IMR-90 (cell line): ENCODE results near the gene APH1A. TPM values are rescaled to one million over a fixed set of nuclear protein-coding genes. Genes with fewer than 3 reads are reported as not detected.
A peak's percentile ranks its signal among the peaks of the same experiment; 100 is the strongest.

Experiments
- ATAC-seq: fragments of 200-7000 bp; cut with Tn5 transposase; 2 replicates; pipeline ENCODE4 v1.9.1; 2020; ENCODE audit warnings: low read depth, mild to moderate bottlenecking, moderate library complexity
- BruUV-seq: library from RNA; stranded (reverse); fragments of 400-500 nt; replicated peaks from 2 replicates; lab custom pipeline; 2021; lab: Mats Ljungman, UMichigan
- CTCF ChIA-PET: fragments of 300-600 bp; formaldehyde crosslinking; extraction: SDS; loops from one replicate; lab custom pipeline; 2021; ENCODE audit warnings: antibody characterized with exemption; lab: Yijun Ruan, JAX
- POLR2A ChIA-PET: fragments of 300-600 bp; sonication (Branson Sonifier 250); formaldehyde crosslinking; loops from one replicate; lab custom pipeline; 2022; ENCODE audit warnings: antibody characterized with exemption; ENCODE audit not compliant: unreplicated experiment; lab: Charles Lee
- DNase-seq: peaks from one replicate; pipeline ENCODE4 v3.0.0; 2013
- H2AFZ ChIP-seq: replicated peaks from 2 replicates; pipeline ENCODE3; 2013; ENCODE audit warnings: low read length, mild to moderate bottlenecking; ENCODE audit not compliant: poor library complexity
- H2AK5ac ChIP-seq: 2 replicates; pipeline ENCODE4 v1.6.1; 2013; ENCODE audit warnings: low read depth, low read length, inconsistent platforms
- H2AK9ac ChIP-seq: replicated peaks from 2 replicates; pipeline ENCODE3; 2013; ENCODE audit warnings: mild to moderate bottlenecking, low read depth, low read length, moderate library complexity; ENCODE audit not compliant: poor library complexity
- H2BK120ac ChIP-seq: 2 replicates; pipeline ENCODE4 v1.6.1; 2013; ENCODE audit warnings: low read depth, low read length, inconsistent platforms
- H2BK15ac ChIP-seq: 3 replicates; pipeline ENCODE4 v1.6.1; 2013; ENCODE audit warnings: low read depth, low read length, inconsistent platforms
- H2BK20ac ChIP-seq: 2 replicates; pipeline ENCODE4 v1.6.1; 2013; ENCODE audit warnings: low read depth, mild to moderate bottlenecking, inconsistent platforms, low read length, moderate library complexity
- H2BK5ac ChIP-seq: 2 replicates; pipeline ENCODE4 v1.6.1; 2013; ENCODE audit warnings: mild to moderate bottlenecking, low read depth, low read length, inconsistent platforms; ENCODE audit not compliant: poor library complexity, severe bottlenecking
- H3K14ac ChIP-seq: replicated peaks from 2 replicates; pipeline ENCODE4 v1.6.1; 2013; ENCODE audit warnings: low read depth, low read length, inconsistent platforms
- H3K18ac ChIP-seq: 2 replicates; pipeline ENCODE4 v1.6.1; 2013; ENCODE audit warnings: low read depth, low read length, control low read depth
- H3K23ac ChIP-seq: 2 replicates; pipeline ENCODE4 v1.6.1; 2013; ENCODE audit warnings: low read depth, low read length, inconsistent platforms
- H3K27ac ChIP-seq: 2 replicates; pipeline ENCODE4 v1.5.1; 2013; ENCODE audit warnings: mild to moderate bottlenecking, control low read depth, low read length; ENCODE audit not compliant: insufficient read depth
- H3K27me3 ChIP-seq: 2 replicates; pipeline ENCODE4 v1.6.1; 2013; ENCODE audit warnings: low read length; ENCODE audit not compliant: control insufficient read depth, insufficient read depth
- H3K36me3 ChIP-seq: 2 replicates; pipeline ENCODE4 v1.6.1; 2013; ENCODE audit warnings: low read length, mixed read lengths; ENCODE audit not compliant: control insufficient read depth, insufficient read depth
- H3K4ac ChIP-seq: 2 replicates; pipeline ENCODE4 v1.6.1; 2013; ENCODE audit warnings: low read depth, low read length, inconsistent platforms
- H3K4me1 ChIP-seq: 2 replicates; pipeline ENCODE4 v1.6.1; 2013; ENCODE audit warnings: low read length, mixed read lengths; ENCODE audit not compliant: control insufficient read depth, insufficient read depth
- H3K4me2 ChIP-seq: 2 replicates; pipeline ENCODE4 v1.6.1; 2013; ENCODE audit warnings: low read depth, mild to moderate bottlenecking, control low read depth, low read length, moderate library complexity
- H3K4me3 ChIP-seq: 2 replicates; pipeline ENCODE4 v1.5.1; 2013; ENCODE audit warnings: low read depth, mild to moderate bottlenecking, control low read depth, low read length, moderate library complexity; ENCODE audit not compliant: insufficient read depth
- H3K56ac ChIP-seq: 2 replicates; pipeline ENCODE4 v1.6.1; 2013; ENCODE audit warnings: low read length, inconsistent platforms; ENCODE audit not compliant: insufficient read depth; ENCODE audit errors: extremely low read depth
- H3K79me1 ChIP-seq, 2 experiments: 2 replicates each; pipeline ENCODE4 v1.6.1; 2013; ENCODE audit warnings: low read length in 2 of 2, inconsistent platforms in 1 of 2, low read depth in 1 of 2
- H3K9ac ChIP-seq: 2 replicates; pipeline ENCODE4 v1.6.1; 2013; ENCODE audit warnings: low read depth, low read length, control low read depth
- H3K9me1 ChIP-seq: 2 replicates; pipeline ENCODE4 v1.6.1; 2013; ENCODE audit warnings: low read length, inconsistent platforms; ENCODE audit not compliant: insufficient read depth
- H3K9me3 ChIP-seq: 2 replicates; pipeline ENCODE4 v1.6.1; 2013; ENCODE audit warnings: low read length; ENCODE audit not compliant: control insufficient read depth, insufficient read depth
- H4K20me1 ChIP-seq: 2 replicates; pipeline ENCODE4 v1.6.1; 2013; ENCODE audit warnings: low read length, inconsistent platforms; ENCODE audit not compliant: insufficient read depth
- H4K5ac ChIP-seq: 2 replicates; pipeline ENCODE4 v1.6.1; 2013; ENCODE audit warnings: mild to moderate bottlenecking, low read depth, low read length, control low read depth
- H4K8ac ChIP-seq, 2 experiments: 2 replicates each; pipeline ENCODE4 v1.6.1; 2013; ENCODE audit warnings: low read depth in 2 of 2, low read length in 2 of 2, control low read depth in 1 of 2, inconsistent platforms in 1 of 2
- H4K91ac ChIP-seq: 2 replicates; pipeline ENCODE4 v1.6.1; 2013; ENCODE audit warnings: low read depth, low read length, inconsistent platforms; ENCODE audit not compliant: insufficient read depth
- BHLHE40 ChIP-seq: fragments of 150-350 bp; IDR thresholded peaks from 2 replicates; pipeline ENCODE4 v1.6.1; 2016; ENCODE audit warnings: mild to moderate bottlenecking, low read depth, low read length
- CEBPB ChIP-seq: IDR thresholded peaks from 2 replicates; pipeline ENCODE4 v1.6.1; 2012; ENCODE audit warnings: low read depth, low read length, improper control_type of control experiment
- CHD1 ChIP-seq: IDR thresholded peaks from 2 replicates; pipeline ENCODE4 v1.6.1; 2012; ENCODE audit warnings: low read depth, low read length, improper control_type of control experiment
- FOS ChIP-seq: fragments of 150-350 bp; IDR thresholded peaks from 2 replicates; pipeline ENCODE4 v1.6.1; 2016; ENCODE audit warnings: low read depth, low read length
- MAFK ChIP-seq: IDR thresholded peaks from 2 replicates; pipeline ENCODE4 v1.6.1; 2012; ENCODE audit warnings: low read depth, low read length, improper control_type of control experiment
- MAZ ChIP-seq: IDR thresholded peaks from 2 replicates; pipeline ENCODE4 v1.6.1; 2012; ENCODE audit warnings: low read depth, mild to moderate bottlenecking, low read length, improper control_type of control experiment, moderate library complexity, borderline replicate concordance
- MXI1 ChIP-seq: IDR thresholded peaks from 2 replicates; pipeline ENCODE4 v1.6.1; 2012; ENCODE audit warnings: low read depth, mild to moderate bottlenecking, low read length, moderate library complexity, borderline replicate concordance
- NFE2L2 ChIP-seq: fragments of 150-350 bp; IDR thresholded peaks from 2 replicates; pipeline ENCODE4 v1.6.1; 2016; ENCODE audit warnings: low read depth, mild to moderate bottlenecking, low read length
- POLR2A ChIP-seq: IDR thresholded peaks from 2 replicates; pipeline ENCODE4 v1.6.1; 2012; ENCODE audit warnings: mild to moderate bottlenecking, low read depth, low read length
- RAD21 ChIP-seq: IDR thresholded peaks from 2 replicates; pipeline ENCODE4 v1.6.1; 2012; ENCODE audit warnings: low read length, improper control_type of control experiment
- RCOR1 ChIP-seq: IDR thresholded peaks from 2 replicates; pipeline ENCODE4 v1.6.1; 2012; ENCODE audit warnings: mild to moderate bottlenecking, low read length, improper control_type of control experiment; ENCODE audit not compliant: insufficient replicate concordance
- RFX5 ChIP-seq: IDR thresholded peaks from 2 replicates; pipeline ENCODE4 v1.8.0; 2012; ENCODE audit warnings: low read depth, mild to moderate bottlenecking, low read length, moderate library complexity
- SMC3 ChIP-seq: fragments of 150-350 bp; IDR thresholded peaks from 2 replicates; pipeline ENCODE4 v1.6.1; 2016; ENCODE audit warnings: low read depth, mild to moderate bottlenecking, antibody characterized with exemption, low read length, moderate library complexity
- WGBS, 2 experiments: methylation state at CpG; one replicate each; pipeline versions ENCODE4 v1.1.5 to v1.1.7; 2013; ENCODE audit warnings: missing lambda C conversion rate in 2 of 2; ENCODE audit not compliant: insufficient read length in 1 of 2; ENCODE audit errors: extremely low coverage in 2 of 2; 5-methylcytosine and 5-hydroxymethylcytosine counted together
- dilution Hi-C: fragments of 300-500 bp; cut with HindIII; formaldehyde crosslinking; loops from one replicate; pipeline ENCODE4 v1.14.3; 2018; ENCODE audit warnings: low sequenced_read_pairs; ENCODE audit not compliant: unreplicated experiment
- in situ Hi-C: fragments of 300-500 bp; cut with MboI; formaldehyde crosslinking; loops from 3 replicates; pipeline ENCODE4 v1.14.3; 2019; ENCODE audit warnings: low sequenced_read_pairs, inconsistent platforms, mixed read lengths
- intact Hi-C: fragments of 100-400 bp; cut with micrococcal nuclease; formaldehyde crosslinking; loops from 2 replicates; pipeline ENCODE4 v1.10.0; 2022
- polyA plus RNA-seq, 3 experiments: library from polyadenylated mRNA; depleted of rRNA; stranded (reverse); fragments of >200 nt; gene quantifications; 2 replicates each; pipeline ENCODE4 v1.2.3, GENCODE V29; 2012; ENCODE audit warnings: low replicate concordance in 1 of 3
- total RNA-seq: library from RNA; depleted of rRNA; stranded (reverse); fragments of >200 nt; gene quantifications from 2 replicates; pipeline ENCODE4 v1.2.3, GENCODE V29; 2012
- TF ChIP-seq, protein P1 (sequence below): fragments of 150-350 bp; IDR thresholded peaks from 2 replicates; pipeline ENCODE4 v1.6.1; 2016; ENCODE audit warnings: low read depth, mild to moderate bottlenecking, low read length, moderate library complexity, borderline replicate concordance
- TF ChIP-seq, protein P2 (sequence below): fragments of 150-350 bp; IDR thresholded peaks from 2 replicates; pipeline ENCODE4 v1.6.1; 2017; ENCODE audit warnings: mild to moderate bottlenecking, antibody characterized with exemption, low read length, low read depth
- TF ChIP-seq, protein P3 (sequence below): conservative IDR thresholded peaks from 2 replicates; pipeline ENCODE4 v1.5.1; 2012; ENCODE audit warnings: mild to moderate bottlenecking, low read depth, low read length, improper control_type of control experiment

APH1A gene
- total and polyA plus RNA-seq, 2 of the 4 experiments (the other 2 are of a cell fraction): 62.0 to 94.2 TPM

DNA sequence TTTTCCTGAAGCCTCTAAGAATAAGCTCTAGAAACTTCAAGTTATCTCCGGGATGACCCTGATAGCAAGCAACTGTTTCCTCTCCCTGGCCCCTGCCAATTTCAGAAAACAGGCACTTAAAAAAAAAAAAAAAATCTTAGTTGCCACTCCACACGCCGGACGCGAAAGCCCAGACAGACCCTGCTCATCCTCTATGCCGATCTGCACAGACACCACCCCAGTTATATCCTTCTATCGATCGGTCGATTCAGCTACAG, 34.6 kb downstream of the APH1A start:
- peak overlapping the region; percentile 51; the same call in 1 of the 2 replicates for H4K91ac ChIP-seq
- peak overlapping the region; percentile 35 for H2BK120ac ChIP-seq
- POLR2A ChIA-PET: interaction anchor here (0.6 to 0.7 kb wide), 3 partner anchors 12 to 521 kb away, joined by 3 to 11 read pairs (median 9); no protein-coding TSS in a partner anchor
- peak overlapping the region; percentile 81 for H3K56ac ChIP-seq
- no peaks in the 10 kb centered on the region for H3K9me1 ChIP-seq
- peak overlapping the region; percentile 95 for H3K9ac ChIP-seq
- H2AK5ac ChIP-seq: peak overlapping the region; percentile 86; the same call in 1 of the 2 replicates
- peak overlapping the region; percentile 70 for H2BK5ac ChIP-seq
- ATAC-seq: no peak
- peak overlapping the region; percentile 84 for H3K27ac ChIP-seq
- in situ Hi-C loops (no loop called here), intact Hi-C loops (no loop called here), dilution Hi-C loops (no loop called here)
- peak overlapping the region; percentile 56; the same call in 1 of the 2 replicates for H3K18ac ChIP-seq
- H2BK20ac ChIP-seq: 0 out of 2 replicates have a peak overlapping the region, but pooled peaks have one; percentile 53
- peak overlapping the region; percentile 99 for H3K23ac ChIP-seq
- 0% methylated on average over 5 of the region's 9 CpGs; no CpG with 5 or more reads in 1 of the 2 experiments for WGBS, 2 experiments
- H2BK15ac ChIP-seq: no peak overlapping the region; the same call in 2 of the 3 replicates
- no peaks in the 10 kb centered on the region for H3K36me3 ChIP-seq
- H3K9me3 ChIP-seq: no peaks in the 10 kb centered on the region
- BruUV-seq: no TSS peak
- H2AFZ ChIP-seq: peak overlapping the region; percentile 80
- H3K27me3 ChIP-seq: no peaks in the 10 kb centered on the region
- peak overlapping the region; percentile 67 for H3K4ac ChIP-seq
- CTCF ChIA-PET: interaction anchor here (0.6 kb wide), 1 partner anchor 13 kb away, joined by 3 read pairs; no protein-coding TSS in a partner anchor
- H3K4me3 ChIP-seq: peak overlapping the region; percentile 54
- H3K14ac ChIP-seq: peak overlapping the region; percentile 89
- 0 out of 2 replicates have a peak, but pooled peaks cover 3% of the 10 kb centered on the region for H3K4me1 ChIP-seq
- peak overlapping the region; percentile 81 for H3K4me2 ChIP-seq
- no peak for DNase-seq
- peaks cover 0 to 31% of the 10 kb centered on the region in 2 experiments; a peak in 2 of 4 replicates for H3K79me1 ChIP-seq
- H4K5ac ChIP-seq: peak overlapping the region; percentile 33; the same call in 1 of the 2 replicates
- peak overlapping the region; percentile 2 to 80; a peak in 3 of 4 replicates for H4K8ac ChIP-seq
- H2AK9ac ChIP-seq: peak overlapping the region; percentile 53
- H4K20me1 ChIP-seq: no peaks in the 10 kb centered on the region; the same call in 1 of the 2 replicates
- TF ChIP-seq MAFK (no peak), FOS (no peak), POLR2A (no peak), NFE2L2 (no peak), RAD21 (no peak), MAZ (no peak), BHLHE40 (no peak), MXI1 (no peak), RFX5 (no peak), RCOR1 (no peak), CEBPB (no peak), CHD1 (no peak), SMC3 (no peak)
- TF ChIP-seq, protein P1, sequence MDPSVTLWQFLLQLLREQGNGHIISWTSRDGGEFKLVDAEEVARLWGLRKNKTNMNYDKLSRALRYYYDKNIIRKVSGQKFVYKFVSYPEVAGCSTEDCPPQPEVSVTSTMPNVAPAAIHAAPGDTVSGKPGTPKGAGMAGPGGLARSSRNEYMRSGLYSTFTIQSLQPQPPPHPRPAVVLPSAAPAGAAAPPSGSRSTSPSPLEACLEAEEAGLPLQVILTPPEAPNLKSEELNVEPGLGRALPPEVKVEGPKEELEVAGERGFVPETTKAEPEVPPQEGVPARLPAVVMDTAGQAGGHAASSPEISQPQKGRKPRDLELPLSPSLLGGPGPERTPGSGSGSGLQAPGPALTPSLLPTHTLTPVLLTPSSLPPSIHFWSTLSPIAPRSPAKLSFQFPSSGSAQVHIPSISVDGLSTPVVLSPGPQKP: no peak
- TF ChIP-seq, protein P2, sequence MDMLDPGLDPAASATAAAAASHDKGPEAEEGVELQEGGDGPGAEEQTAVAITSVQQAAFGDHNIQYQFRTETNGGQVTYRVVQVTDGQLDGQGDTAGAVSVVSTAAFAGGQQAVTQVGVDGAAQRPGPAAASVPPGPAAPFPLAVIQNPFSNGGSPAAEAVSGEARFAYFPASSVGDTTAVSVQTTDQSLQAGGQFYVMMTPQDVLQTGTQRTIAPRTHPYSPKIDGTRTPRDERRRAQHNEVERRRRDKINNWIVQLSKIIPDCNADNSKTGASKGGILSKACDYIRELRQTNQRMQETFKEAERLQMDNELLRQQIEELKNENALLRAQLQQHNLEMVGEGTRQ: no peak
- TF ChIP-seq, protein P3, sequence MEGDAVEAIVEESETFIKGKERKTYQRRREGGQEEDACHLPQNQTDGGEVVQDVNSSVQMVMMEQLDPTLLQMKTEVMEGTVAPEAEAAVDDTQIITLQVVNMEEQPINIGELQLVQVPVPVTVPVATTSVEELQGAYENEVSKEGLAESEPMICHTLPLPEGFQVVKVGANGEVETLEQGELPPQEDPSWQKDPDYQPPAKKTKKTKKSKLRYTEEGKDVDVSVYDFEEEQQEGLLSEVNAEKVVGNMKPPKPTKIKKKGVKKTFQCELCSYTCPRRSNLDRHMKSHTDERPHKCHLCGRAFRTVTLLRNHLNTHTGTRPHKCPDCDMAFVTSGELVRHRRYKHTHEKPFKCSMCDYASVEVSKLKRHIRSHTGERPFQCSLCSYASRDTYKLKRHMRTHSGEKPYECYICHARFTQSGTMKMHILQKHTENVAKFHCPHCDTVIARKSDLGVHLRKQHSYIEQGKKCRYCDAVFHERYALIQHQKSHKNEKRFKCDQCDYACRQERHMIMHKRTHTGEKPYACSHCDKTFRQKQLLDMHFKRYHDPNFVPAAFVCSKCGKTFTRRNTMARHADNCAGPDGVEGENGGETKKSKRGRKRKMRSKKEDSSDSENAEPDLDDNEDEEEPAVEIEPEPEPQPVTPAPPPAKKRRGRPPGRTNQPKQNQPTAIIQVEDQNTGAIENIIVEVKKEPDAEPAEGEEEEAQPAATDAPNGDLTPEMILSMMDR: no peak
